Gastroesophageal sphincter (tissue), 4 donors: Measurements from ENCODE around the gene IFI30. TPM values are rescaled to one million over a fixed set of nuclear protein-coding genes. Genes with fewer than 3 reads are reported as not detected.
A peak's percentile ranks its signal among the peaks of the same experiment; 100 is the strongest.
"Not testable (repeated sequence)": the region's sequence is repeated elsewhere in the genome, so short reads cannot be mapped to it uniquely, and the experiment has no call there.

Source experiments
- ATAC-seq: fragments of 150-250 bp; one replicate; pipeline ENCODE4 v1.9.1; 2016; ENCODE audit warnings: mild to moderate bottlenecking, moderate library complexity
- H3K27ac ChIP-seq, 4 donors: fragments of 200-600 bp; sonication (generic) in 3 of 4; 1 replicate in 3 of 4; 2 replicates in 1 of 4; pipeline ENCODE4 v1.5.1; 2016 to 2019
- H3K27me3 ChIP-seq: fragments of 200-600 bp; sonication (generic); one replicate; pipeline ENCODE4 v1.5.1; 2019
- H3K36me3 ChIP-seq, 2 donors: fragments of 200-600 bp; sonication (generic); one replicate each; pipeline ENCODE4 v1.5.1; 2019; ENCODE audit warnings: control low read depth in 1 of 2
- H3K4me1 ChIP-seq, 3 donors: fragments of 200-600 bp; sonication (generic); 1 replicate in 2 of 3; 2 replicates in 1 of 3; pipeline ENCODE4 v1.5.1; 2016 to 2019; ENCODE audit warnings: control low read depth in 2 of 3
- H3K4me3 ChIP-seq, 2 donors: fragments of 200-600 bp; sonication (generic); one replicate each; pipeline ENCODE4 v1.5.1; 2019; ENCODE audit warnings: mild to moderate bottlenecking in 1 of 2, moderate library complexity in 1 of 2
- H3K9me3 ChIP-seq, 3 donors: fragments of 200-600 bp; sonication (generic); one replicate each; pipeline ENCODE4 v1.5.1; 2017 to 2019; ENCODE audit warnings: control low read depth in 2 of 3
- EP300 ChIP-seq: sonication (generic); formaldehyde crosslinking; IDR thresholded peaks from one replicate; pipeline ENCODE4 v1.6.1; 2017; ENCODE audit warnings: antibody characterized with exemption, mild to moderate bottlenecking
- POLR2A ChIP-seq, 2 donors: fragments of 450-650 bp; IDR thresholded peaks; one replicate each; pipeline ENCODE4 v1.6.1; 2017; ENCODE audit warnings: antibody characterized with exemption in 2 of 2, mild to moderate bottlenecking in 2 of 2, moderate library complexity in 1 of 2
- POLR2AphosphoS5 ChIP-seq: sonication (generic); formaldehyde crosslinking; IDR thresholded peaks from one replicate; pipeline ENCODE4 v1.6.1; 2017; ENCODE audit warnings: antibody characterized with exemption
- WGBS, 2 donors: methylation state at CpG; one replicate each; pipeline ENCODE4 v1.1.5; 2018; ENCODE audit warnings: low coverage in 1 of 2; 5-methylcytosine and 5-hydroxymethylcytosine counted together
- total RNA-seq, 4 donors: library from RNA; depleted of rRNA; stranded (reverse); fragments of >200 nt; gene quantifications; one replicate each; pipeline ENCODE4 v1.1.0, GENCODE V29; 2016
- TF ChIP-seq, protein P1 (sequence below), 4 experiments: fragments of 200-600 bp in 2 of 4; fragments of 450-650 bp in 2 of 4; sonication (generic) in 1 of 4; IDR thresholded peaks; one replicate each; pipeline ENCODE4 v1.5.1; 2017 to 2019; ENCODE audit warnings: antibody characterized with exemption in 4 of 4, mild to moderate bottlenecking in 2 of 4, moderate library complexity in 2 of 4

IFI30 gene
- total RNA-seq, 4 donors from 2014 or later, result 4.4 to 79.6 (median 40.8) TPM

DNA sequence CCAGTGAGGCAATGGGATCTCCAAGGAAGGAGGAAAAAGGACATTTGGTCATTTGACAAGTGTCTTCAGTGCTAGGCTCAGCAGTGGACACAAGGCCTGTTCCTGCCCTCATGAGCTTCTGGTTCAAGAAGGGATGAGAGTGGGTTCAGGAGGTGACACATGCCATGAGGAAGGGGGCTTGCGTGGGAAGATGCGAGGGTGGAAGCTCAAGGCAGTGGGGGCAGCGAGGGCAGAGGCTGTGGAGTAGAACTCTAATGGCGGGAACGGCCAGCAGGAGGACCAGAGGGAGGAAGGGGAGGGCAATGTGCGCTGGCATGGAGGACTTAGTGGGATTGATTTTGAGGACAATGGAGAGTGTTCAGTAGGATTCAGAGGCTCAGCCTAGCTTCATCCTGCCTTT lies 17.3 kb upstream of the IFI30 start:
- no peaks in the 10 kb centered on the region for H3K9me3 ChIP-seq
- no peak overlapping the region for H3K4me3 ChIP-seq
- H3K36me3 ChIP-seq, result peaks cover 0 to 8% of the 10 kb centered on the region in 2 donors
- H3K4me1 ChIP-seq, result peaks cover 0 to 75% (median 37%) of the 10 kb centered on the region in 3 donors
- peak overlapping the region in 3 of 4 donors; percentile 82 to 85 (median 84) for H3K27ac ChIP-seq
- ATAC-seq, result no peak
- H3K27me3 ChIP-seq, result no peaks in the 10 kb centered on the region
- TF ChIP-seq EP300 (no peak), POLR2A (IDR thresholded peaks at IDR 0.05) (no peak), POLR2AphosphoS5 (no peak)
- TF ChIP-seq, protein P1, sequence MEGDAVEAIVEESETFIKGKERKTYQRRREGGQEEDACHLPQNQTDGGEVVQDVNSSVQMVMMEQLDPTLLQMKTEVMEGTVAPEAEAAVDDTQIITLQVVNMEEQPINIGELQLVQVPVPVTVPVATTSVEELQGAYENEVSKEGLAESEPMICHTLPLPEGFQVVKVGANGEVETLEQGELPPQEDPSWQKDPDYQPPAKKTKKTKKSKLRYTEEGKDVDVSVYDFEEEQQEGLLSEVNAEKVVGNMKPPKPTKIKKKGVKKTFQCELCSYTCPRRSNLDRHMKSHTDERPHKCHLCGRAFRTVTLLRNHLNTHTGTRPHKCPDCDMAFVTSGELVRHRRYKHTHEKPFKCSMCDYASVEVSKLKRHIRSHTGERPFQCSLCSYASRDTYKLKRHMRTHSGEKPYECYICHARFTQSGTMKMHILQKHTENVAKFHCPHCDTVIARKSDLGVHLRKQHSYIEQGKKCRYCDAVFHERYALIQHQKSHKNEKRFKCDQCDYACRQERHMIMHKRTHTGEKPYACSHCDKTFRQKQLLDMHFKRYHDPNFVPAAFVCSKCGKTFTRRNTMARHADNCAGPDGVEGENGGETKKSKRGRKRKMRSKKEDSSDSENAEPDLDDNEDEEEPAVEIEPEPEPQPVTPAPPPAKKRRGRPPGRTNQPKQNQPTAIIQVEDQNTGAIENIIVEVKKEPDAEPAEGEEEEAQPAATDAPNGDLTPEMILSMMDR (IDR thresholded peaks at IDR 0.05), result no peak
- 73 to 87% methylated on average over 6 of the region's 6 CpGs for WGBS, 2 donors

DNA sequence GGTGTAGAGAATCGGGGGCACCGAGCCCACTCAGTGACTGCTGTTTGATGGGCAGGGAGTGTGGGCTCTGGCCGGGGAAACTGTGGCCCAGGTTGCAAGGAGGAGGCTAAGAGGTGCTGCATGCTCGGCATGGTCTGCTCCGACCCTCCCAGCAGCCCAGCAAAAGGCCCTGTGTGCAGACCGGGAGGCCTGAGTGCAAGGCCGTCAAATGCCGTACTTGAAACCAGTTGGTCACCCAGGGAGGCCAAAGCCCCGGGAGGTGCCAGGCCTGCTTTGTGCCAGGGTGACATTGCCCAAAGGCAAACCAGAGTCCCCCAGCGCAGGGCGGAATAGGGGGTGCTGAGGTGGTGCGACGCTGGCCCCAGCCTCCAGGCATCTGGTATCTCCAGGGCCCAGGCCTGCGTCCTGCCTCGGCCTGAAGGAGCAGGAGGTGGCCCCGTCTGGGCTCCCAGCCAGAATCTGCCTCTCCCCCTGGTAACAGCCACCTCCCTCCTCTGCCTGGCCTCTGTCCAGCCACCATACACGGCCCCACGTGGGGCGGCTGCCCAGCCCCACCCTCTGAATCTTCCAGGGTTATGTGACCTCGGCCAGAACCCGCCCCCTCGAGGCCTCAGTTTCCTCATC lies 16.7 kb upstream of the IFI30 start:
- Histone ChIP-seq H3K27me3 (no peaks in the 10 kb centered on the region), H3K36me3 (peaks cover 0 to 10% of the 10 kb centered on the region in 2 donors), H3K27ac (peak overlapping the region; percentile 10 to 85 (median 83)), H3K4me1 (peaks cover 0 to 74% (median 35%) of the 10 kb centered on the region in 3 donors), H3K9me3 (no peaks in the 10 kb centered on the region), H3K4me3 (no peak overlapping the region)
- 3% methylated on average over 6 of the region's 22 CpGs; no CpG with 5 or more reads in 1 of the 2 donors for WGBS, 2 donors
- TF ChIP-seq POLR2AphosphoS5 (peak; percentile 59), EP300 (no peak), POLR2A (IDR thresholded peaks at IDR 0.05) (no peak)
- TF ChIP-seq, protein P1 (IDR thresholded peaks at IDR 0.05), result no peak
- ATAC-seq, result peak; percentile 17

DNA sequence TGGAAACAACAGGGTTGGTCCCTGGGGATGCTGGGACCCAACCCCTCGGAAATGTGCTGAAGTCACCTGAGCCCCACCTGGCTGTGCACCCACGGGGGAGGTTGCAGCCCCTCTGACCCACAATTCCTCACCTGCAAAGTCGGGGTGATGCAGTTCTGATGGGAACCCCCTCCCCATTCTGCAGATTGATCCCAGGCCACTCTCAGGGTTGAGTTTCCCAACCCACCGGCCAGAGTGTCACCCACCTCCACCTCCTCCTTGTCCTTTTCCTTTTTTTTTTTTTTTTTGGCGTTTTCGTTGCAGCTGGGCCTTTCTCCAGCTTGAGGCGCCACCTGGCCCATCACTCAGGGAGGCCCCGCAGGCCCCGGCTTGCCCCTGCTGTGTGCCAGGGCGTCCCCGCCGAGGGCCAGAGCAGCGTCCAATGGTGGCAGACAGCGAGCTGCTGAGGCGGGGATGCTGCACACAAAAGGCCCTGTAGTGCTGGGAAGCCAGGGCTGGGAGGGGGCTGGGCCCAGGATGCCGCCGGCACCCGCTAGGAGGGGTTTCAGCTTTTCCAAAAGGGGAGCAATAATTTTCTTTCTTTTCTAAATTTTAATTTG lies 16.0 kb upstream of the IFI30 start:
- H3K27me3 ChIP-seq, result no peaks in the 10 kb centered on the region
- peak overlapping the region; percentile 10 to 85 (median 83) for H3K27ac ChIP-seq
- peaks cover 0 to 16% of the 10 kb centered on the region in 2 donors for H3K36me3 ChIP-seq
- no peak for ATAC-seq
- no peak overlapping the region for H3K4me3 ChIP-seq
- 0 to 32% methylated on average over 1 to 11 of the region's 18 CpGs for WGBS, 2 donors
- no peak for TF ChIP-seq POLR2AphosphoS5
- TF ChIP-seq, protein P1 (IDR thresholded peaks at IDR 0.05), result no peak
- no peak for TF ChIP-seq POLR2A (IDR thresholded peaks at IDR 0.05)
- TF ChIP-seq EP300, result no peak
- peaks cover 0 to 73% (median 33%) of the 10 kb centered on the region in 3 donors for H3K4me1 ChIP-seq
- no peaks in the 10 kb centered on the region for H3K9me3 ChIP-seq

DNA sequence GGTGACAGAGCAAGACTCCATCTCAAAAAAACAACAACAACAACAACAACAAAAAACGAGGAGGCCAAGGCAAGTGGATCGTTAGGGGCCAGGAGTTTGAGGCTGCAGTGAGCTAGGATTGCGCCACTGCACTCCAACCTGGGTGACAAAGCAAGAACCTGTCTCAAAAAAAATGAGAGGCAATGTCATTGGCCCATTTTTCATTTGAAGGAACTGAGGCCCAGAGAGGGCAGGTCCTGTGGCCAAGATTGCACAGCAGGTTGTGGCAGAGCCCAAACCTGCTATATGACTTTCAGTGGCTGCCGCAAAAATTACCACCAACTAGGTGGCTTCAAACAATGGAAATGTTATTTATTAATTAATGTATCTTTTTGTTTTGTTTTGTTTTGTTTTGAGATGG lies 15.1 kb upstream of the IFI30 start:
- ATAC-seq, result no peak
- H3K36me3 ChIP-seq, result peaks cover 0 to 25% of the 10 kb centered on the region in 2 donors
- no peaks in the 10 kb centered on the region for H3K9me3 ChIP-seq
- 75 to 82% methylated on average over 3 to 4 of the region's 4 CpGs for WGBS, 2 donors
- peak overlapping the region in 2 of 4 donors; percentile 82 to 84 for H3K27ac ChIP-seq
- peaks cover 0 to 72% (median 33%) of the 10 kb centered on the region in 3 donors for H3K4me1 ChIP-seq
- no peaks in the 10 kb centered on the region for H3K27me3 ChIP-seq
- TF ChIP-seq, protein P1 (IDR thresholded peaks at IDR 0.05), result no peak
- no peak for TF ChIP-seq EP300
- TF ChIP-seq POLR2AphosphoS5, result no peak
- TF ChIP-seq POLR2A (IDR thresholded peaks at IDR 0.05), result no peak
- no peak overlapping the region for H3K4me3 ChIP-seq

DNA sequence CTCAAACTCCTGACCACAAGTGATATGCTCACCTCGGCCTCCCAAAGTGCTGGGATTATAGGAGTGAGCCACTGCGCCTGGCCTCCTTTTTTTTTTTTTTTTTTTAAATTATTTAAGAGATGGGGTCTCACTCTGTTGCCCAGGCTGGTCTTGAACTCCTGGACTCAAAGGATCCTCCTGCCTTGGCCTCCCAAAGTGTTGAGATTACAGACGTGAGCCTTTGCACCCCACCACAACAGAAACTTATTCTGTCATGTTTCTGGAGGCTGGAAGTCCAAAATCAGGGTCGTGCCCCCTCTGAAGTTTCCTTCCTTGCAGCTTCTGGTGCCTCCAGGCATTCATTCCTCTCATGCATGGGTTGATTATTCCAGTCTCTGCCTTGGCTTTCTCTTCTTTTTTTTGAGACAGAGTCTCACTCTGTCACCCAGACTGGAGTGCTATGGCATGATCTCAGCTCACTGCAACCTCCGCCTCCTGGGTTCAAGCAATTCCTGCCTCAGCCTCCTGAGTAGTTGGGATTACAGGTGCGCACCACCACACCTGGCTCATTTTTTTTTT lies 14.5 kb upstream of the IFI30 start:
- H3K27ac ChIP-seq, H3K27me3 ChIP-seq, ATAC-seq, H3K9me3 ChIP-seq, H3K4me3 ChIP-seq: not testable (repeated sequence)
- peaks cover 0 to 32% of the 10 kb centered on the region in 2 donors for H3K36me3 ChIP-seq
- WGBS, 2 donors, result 40 to 76% methylated on average over 1 to 6 of the region's 6 CpGs
- H3K4me1 ChIP-seq, result peaks cover 0 to 66% (median 28%) of the 10 kb centered on the region in 3 donors
